HTERT RPE-1 (cell line): ENCODE measurements around the gene IBA57.
"Not testable (repeated sequence)": the region's sequence is repeated elsewhere in the genome, so short reads cannot be mapped to it uniquely, and the experiment has no call there.

Experiments used
- in situ Hi-C: fragments of 300-500 bp; cut with MboI; formaldehyde crosslinking; loops from 4 replicates; pipeline ENCODE4 v1.14.3; 2020; ENCODE audit warnings: low sequenced_read_pairs

Gene IBA57

DNA sequence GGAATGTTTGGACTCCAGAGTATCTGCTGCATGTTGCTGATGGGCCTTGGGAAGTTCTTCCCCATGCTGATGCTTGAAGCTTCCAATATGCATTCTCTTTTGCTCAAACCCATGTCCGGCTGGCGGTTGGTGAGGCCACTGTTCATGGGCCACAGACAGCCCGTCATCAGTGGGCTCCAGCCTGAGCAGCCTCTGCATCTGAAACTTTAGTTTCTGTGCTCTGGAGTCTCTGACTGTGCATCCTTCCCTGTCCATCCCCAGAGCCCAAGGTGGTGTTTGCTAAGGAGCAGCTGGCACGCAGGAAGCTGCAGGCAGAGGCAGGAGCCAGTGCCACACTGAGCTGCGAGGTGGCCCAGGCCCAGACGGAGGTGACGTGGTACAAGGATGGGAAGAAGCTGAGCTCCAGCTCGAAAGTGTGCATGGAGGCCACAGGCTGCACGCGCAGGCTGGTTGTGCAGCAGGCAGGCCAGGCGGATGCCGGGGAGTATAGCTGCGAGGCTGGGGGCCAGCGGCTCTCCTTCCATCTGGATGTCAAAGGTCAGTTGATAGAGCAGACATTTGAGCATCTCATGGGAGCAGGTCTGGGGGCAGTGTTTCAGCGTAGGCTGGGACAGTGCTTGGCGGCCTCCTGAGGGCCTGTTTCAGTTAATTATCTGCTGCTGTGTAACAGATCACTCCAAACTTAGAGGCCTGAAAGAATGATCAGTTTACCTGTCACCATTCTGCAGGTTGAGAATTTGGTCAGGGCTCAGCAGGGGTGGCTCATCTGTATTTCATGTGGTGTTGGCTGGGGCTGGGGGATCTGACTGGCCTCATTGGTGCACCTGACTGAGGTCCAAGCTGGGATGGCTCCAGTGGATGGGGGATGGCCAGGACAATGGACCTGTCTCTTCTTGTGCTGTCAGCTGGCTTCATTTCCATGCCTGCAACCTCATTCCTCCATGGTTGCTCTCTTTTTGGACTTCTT, 58.9 kb downstream of the IBA57 start:
- in situ Hi-C loops = no loop called here

DNA sequence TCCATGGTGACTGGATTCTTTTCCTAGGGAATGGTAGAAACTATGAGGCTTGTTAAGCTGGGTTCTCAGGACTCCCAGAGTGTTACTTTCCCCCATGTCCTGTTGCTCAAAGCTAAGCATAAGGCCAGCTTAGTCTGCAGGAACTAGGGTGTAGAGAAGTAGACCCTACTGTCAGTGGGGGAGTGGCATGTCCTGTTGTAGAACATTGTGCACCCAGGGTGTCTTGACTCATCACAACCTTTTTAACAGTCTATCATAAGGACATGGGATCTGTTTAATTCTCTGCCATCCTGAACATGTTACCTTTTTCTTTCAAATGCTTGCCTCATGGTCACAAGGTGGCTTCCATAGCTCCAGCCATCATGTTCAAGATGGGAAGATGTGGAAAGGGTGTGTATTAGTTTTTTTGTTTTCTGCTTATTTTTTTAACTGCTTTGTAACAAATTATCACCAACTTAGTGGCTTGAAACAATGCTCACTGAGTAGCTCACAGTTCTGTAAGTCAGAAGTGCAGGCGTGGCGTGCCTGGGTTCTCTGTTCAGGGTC, 59.6 kb downstream of the IBA57 start:
- in situ Hi-C loops = no loop called here

DNA sequence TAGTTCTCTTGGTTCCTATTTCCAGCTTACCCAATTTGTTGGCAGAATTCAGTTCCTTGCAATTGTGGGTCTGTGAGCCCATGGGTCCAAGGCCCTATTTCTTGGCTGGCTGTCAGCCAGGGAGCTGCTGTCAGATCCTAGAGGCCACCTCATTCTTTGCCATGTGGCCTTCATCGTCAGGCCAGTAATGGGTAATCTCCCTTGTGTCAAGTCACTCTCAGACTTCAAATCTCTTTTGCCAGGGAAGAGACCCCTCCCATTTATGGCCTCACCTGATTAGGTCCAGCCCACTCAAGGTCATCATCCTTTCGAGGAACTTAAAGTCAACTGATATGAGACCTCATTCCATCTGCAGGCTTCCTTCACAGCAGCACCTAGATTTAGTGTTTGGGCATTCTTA, 60.1 kb downstream of the IBA57 start:
- in situ Hi-C loops = no loop called here

DNA sequence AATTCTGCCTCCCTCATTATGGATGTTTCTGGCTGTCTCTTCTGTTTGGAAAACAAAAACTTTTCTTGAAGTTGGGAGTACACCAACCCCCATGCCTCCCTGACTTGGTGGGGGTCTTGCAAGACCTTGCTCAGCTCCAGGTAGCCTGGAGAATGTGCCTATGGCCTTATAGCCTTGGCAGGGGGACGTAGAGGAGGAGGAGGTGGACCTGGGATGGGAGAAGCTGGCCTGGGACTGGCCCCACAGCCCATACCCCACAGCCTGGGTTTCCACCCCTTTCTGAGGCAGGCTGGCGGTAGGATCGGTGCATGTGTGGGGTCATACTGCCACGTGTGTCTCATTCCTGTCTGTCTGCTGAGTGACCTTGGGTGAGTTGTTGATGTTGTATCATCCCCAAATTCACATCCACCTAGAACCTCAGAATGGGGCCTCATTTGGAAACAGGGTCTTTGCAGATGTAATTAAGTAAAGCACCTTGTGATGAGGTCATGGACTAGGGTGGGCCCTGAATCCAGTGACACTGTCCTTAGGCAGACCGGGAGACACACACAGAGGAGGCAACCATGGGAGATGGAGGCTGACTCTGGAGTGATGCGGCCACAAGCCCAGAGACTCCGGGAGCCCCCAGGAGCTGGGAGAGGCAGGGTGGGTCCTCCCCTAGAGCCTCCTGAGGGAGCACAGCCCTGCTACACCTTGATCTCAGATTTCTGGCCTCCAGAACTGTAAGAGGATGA, 60.7 kb downstream of the IBA57 start:
- in situ Hi-C loops = no loop called here

DNA sequence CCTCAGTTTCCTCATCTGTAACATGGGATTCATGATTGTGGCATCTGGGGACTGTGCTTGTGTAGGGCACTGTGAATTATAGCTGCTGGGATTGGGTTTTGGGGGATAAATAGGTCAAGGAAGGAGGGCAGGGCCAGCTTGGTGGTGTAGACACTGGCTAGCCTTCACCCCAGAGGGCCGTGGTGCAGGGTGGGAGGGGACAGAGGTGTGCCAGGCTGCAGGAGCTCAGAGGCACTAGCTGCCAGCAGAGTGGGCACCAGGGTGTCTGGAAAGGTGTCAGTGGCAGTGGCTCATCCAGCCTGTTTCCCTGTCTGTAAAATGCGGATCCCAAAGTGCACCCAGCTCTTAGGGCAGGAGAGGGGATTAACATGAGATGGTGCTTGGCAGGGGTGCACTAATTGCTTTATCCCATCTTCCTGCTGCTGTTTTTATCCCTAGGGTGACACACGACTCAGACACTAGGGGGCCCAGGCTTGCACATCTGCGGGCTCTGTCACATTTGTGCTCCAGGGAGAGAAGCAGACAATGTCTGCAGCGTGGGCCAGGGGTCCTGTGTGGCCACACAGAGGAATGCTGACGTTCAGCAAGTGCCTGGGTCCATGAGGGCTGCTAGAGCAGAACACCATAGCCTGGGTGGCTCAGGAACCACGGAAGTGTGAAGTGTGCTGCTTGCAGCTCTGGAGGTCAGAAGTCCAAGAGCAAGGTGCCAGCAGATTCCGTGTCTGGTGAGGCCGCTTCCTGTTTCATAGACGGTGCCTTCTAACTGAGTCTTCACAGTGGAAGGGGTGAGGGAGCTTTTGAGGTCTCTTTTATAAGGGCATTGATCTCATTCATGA, 61.6 kb downstream of the IBA57 start:
- in situ Hi-C loops = no loop called here

DNA sequence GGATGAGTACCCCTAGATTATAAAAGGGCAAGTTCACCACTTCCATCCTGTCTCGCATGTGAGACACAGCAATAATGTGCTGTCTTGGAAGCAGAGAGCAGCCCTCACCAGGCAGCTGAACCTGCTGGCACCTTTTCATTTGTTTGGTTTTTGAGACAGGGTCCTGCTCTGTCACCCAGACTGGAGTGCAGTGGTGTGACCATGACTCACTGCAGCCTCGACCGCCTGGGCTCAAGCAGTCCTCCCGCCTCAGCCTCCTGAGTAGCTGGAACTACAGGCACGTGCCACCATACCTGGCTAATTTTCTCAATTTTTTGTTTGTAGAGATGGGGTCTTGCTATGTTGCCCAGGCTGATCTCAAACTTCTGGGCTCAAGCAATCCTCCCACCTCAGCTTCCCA, 62.5 kb downstream of the IBA57 start:
- in situ Hi-C loops = not testable (repeated sequence)

DNA sequence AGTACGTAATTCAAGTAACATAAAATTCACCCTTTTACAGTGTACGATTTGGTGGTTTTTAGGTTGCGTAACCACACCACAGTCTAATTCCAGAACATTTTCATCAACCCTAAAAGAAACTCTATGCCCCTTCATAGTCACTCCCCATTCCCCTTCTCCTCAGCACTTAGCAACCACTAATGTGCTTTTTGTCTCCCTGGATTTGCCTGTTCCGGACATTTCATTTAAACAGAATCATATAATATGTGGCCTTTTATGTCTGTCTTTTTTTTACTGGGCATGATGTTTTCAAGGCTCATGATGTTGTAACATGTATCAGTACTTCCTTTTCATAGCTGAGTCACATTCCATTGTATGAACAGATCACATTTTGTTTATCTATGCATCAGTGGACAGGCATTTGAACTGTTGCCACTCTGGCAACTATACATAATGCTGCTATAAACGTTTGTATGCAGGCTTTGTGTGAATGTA, 63.0 kb downstream of the IBA57 start:
- in situ Hi-C loops = no loop called here

DNA sequence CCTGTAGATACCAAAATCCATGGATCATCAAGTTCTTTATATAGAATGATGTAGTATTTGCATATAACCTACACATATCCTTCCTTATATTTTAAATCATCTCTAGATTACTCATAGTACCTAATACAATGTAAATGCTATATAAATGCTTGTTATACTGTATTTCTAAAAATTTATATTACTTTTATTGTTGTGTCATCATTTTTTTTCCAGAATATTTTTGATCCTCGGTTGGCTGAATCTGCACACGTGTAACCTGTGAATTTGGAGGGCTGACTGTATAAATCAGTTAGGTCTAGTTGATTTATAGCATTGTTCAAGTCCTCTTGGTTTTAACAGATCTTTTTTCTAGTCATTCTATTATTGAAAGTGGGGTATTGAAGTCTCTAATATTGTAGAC, 65.6 kb downstream of the IBA57 start:
- in situ Hi-C loops = no loop called here
